HG03520 (cell line): Measurements from ENCODE around the gene SLC2A9.

Source experiments
- ATAC-seq: cut with Tn5 transposase; IDR thresholded peaks from one replicate; pipeline ENCODE4 v1.9.1; 2021; ENCODE audit warnings: mild to moderate bottlenecking, moderate library complexity; ENCODE audit not compliant: unreplicated experiment

The SLC2A9 gene

GRCh38 chr4:10046471-10046870, 25.2 kb upstream of the SLC2A9 start:
- no peak for ATAC-seq

DNA sequence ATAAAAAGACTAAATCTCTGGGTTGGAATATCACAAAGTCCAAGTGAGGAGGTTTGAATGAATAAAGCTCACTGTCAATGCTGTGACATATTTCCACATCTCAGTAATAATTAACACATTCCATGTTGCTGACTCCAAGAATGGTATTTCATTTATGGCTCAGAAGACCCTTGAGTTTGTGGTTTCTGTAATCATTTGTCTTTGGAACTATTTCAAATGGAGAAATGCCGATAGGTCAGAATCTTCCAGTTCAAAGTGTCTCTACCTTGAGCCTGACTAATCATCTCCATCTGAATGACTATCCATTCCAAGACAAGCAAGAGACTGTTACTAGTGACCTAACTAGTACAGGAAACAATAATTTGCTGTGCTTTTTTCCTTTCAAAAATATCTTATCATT, 24.2 kb upstream of the SLC2A9 start:
- ATAC-seq, result no peak

- ATAC-seq, result no peak
These were observed 19.7 kb upstream of the SLC2A9 start for GRCh38 chr4:10041036-10041435.

DNA sequence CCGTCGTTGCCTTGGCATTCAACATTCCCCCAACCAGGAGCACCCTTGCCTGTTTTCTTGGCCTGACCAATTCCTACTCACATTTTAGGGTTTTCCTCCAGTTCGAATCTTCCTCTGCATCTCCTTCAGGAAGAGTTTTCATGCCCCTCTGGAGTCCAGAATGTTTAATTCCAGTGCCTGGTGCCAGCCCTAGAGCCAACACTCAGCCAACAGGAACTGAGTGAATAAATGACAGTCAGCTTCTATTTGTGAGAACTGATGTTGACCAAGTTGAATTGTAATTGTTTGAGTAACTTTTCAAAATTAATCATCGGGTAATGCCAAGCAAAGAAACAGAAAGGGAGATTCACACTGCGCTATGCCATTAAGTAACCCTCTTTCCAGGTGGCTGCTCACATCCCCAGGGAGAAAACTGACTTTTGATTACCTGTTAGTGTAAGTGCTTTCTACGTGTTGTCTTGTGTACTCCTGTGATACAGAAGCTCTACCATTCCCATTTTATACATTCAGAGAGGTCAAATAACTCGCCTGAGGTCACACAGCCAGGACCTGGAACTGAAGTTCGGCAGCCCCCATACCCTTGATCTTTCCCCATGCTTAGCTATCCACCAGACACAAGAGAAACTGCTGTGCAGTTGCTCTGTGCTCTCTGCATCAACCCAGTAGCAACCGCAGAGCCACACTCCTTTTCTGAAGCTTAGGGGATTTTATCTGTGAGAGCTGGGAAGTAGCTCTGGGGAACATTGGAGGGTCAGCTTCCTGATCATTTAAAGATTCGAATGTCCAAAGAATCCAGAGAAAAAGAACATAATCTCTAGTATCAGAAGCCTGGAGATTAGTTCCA, 19.0 kb upstream of the SLC2A9 start:
- ATAC-seq, result no peak

GRCh38 chr4:10036807-10037342, 15.6 kb upstream of the SLC2A9 start:
- no peak for ATAC-seq

DNA sequence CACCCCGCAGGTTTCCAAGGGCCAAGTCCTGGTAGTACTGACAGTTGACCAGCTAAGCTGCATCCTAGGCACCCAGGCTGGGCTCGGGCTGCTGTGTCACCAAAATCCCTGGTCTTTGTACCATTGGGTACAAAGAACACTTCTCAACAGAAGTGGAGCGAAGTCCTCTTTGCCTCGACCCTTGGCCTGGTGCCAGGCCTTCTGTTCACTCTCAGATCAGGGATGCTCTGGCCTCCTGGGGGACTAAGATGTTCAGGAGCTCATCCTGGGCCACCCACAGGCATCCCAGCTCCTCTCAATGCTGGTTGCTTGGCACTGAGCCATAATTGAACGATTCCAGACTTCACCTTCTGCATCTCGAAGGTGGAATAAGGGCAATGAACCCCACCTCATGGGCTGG, 13.8 kb upstream of the SLC2A9 start:
- no peak for ATAC-seq

GRCh38 chr4:10034612-10035104, 13.4 kb upstream of the SLC2A9 start:
- no peak for ATAC-seq

DNA sequence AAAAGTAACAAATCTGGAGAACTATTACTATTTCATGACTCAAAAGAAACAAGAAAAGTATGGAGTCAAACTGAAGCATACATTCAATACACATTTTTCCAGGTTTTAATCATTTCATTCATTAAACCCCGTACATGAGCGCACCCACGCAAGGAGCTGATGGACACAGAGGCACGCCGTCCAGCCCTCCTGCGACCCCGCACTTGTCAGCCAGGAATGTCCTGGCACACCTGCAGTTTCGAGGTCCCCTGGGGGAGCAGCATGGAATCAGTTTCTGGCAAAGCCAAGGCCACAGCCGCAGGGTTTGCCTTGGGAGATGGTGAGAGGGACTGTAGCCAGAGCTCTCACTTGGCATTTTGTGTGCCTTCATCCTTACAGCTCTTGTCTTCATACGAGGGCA, 12.8 kb upstream of the SLC2A9 start:
- ATAC-seq, result no peak

GRCh38 chr4:10033191-10033881, 12.0 kb upstream of the SLC2A9 start:
- ATAC-seq, result no peak

DNA sequence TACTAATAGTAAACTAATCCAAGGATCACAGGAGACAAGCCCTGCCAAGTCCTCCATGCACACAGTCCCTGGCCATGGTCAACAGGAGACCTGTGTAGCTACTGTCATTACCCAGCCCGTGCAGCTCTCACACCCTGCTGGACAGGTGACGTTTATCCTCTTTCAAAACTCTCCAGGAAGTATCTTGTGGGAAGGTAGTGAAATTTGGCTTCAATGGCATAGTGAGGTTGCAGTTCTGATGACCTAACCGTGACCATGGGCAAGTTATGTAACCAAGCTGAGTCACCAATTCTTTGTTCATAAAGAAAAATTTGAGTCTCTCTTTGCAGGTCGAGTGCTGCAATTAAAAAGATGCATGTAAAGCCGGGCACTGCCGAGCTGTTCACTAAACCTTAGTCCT, 11.3 kb upstream of the SLC2A9 start:
- no peak for ATAC-seq

GRCh38 chr4:10031668-10032590, 10.6 kb upstream of the SLC2A9 start:
- no peak for ATAC-seq

GRCh38 chr4:10030972-10031667, 9.8 kb upstream of the SLC2A9 start:
- ATAC-seq, result no peak

- no peak for ATAC-seq
These were observed 8.1 kb upstream of the SLC2A9 start for GRCh38 chr4:10029403-10029802.

GRCh38 chr4:10028910-10029309, 7.6 kb upstream of the SLC2A9 start:
- ATAC-seq, result no peak

GRCh38 chr4:10026485-10026884, 5.2 kb upstream of the SLC2A9 start:
- no peak for ATAC-seq

- no peak for ATAC-seq
These were observed 4.0 kb upstream of the SLC2A9 start for GRCh38 chr4:10025230-10025806.

GRCh38 chr4:10024303-10024702, 3.0 kb upstream of the SLC2A9 start:
- ATAC-seq, result no peak

DNA sequence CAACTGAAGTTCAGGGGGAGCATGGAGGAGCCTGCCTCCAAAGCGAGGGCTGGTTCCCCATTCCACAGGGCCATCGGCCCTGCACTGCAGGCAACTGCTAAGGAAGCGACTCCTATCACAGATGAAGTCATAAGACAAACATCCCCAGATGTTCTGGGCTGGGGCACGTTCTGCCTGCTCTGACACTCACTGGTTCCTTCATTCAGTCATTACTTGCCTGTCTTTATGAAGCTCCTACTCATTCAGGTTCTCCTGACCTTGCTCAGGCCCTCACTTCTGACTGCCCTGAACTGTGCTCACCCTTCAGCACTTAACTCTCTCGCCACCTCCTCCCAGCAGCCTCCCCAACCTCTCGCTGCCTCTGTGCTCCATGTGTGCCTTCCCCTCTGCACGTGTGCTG, 2.5 kb upstream of the SLC2A9 start:
- no peak for ATAC-seq

GRCh38 chr4:10023050-10023419, 1.7 kb upstream of the SLC2A9 start:
- no peak for ATAC-seq
